Measurements from ENCODE around the gene ZNF691.

GRCh38 chr1:42887366-42887765, 41.0 kb downstream of the ZNF691 start:
- no peak for TF ChIP-seq EZH2 (IDR thresholded peaks at IDR 0.05; ENCODE audit: borderline replicate concordance, low read length)
- no peak for TF ChIP-seq CTCF (IDR thresholded peaks at IDR 0.05; ENCODE audit: low read length)

Data from OCI-LY1 (cell line).